Activated CD4-positive, CD25-positive, alpha-beta regulatory T cell treated with anti-CD3 and anti-CD28 coated beads, Interleukin-2, amount 50 U/mL, for 16 hours (primary cell): Measurements from ENCODE around the gene UST.
"Not testable (repeated sequence)": the region's sequence is repeated elsewhere in the genome, so short reads cannot be mapped to it uniquely, and the experiment has no call there.

Experiments used
- DNase-seq: peaks from one replicate; pipeline ENCODE4 v3.0.0-alpha.2; 2020; ENCODE audit warnings: low read depth, low spot score

The UST gene

GRCh38 chr6:148836751-148837150 is 89.9 kb downstream of the UST start:
- no peak for DNase-seq

GRCh38 chr6:148837941-148838340 is 91.1 kb downstream of the UST start:
- no peak for DNase-seq

GRCh38 chr6:148839044-148839443 is 92.2 kb downstream of the UST start:
- no peak for DNase-seq

- DNase-seq, result no peak
Measured at GRCh38 chr6:148840256-148840655, 93.4 kb downstream of the UST start.

GRCh38 chr6:148842296-148843019 is 95.6 kb downstream of the UST start:
- DNase-seq, result no peak

- no peak for DNase-seq
Measured at GRCh38 chr6:148845464-148845863, 98.6 kb downstream of the UST start.

- DNase-seq, result no peak
Measured at GRCh38 chr6:148846778-148847761, 100.2 kb downstream of the UST start.

- no peak for DNase-seq
Measured at GRCh38 chr6:148848915-148849314, 102.1 kb downstream of the UST start.

GRCh38 chr6:148849449-148849848 is 102.6 kb downstream of the UST start:
- not testable (repeated sequence) for DNase-seq

GRCh38 chr6:148850964-148851363 is 104.1 kb downstream of the UST start:
- DNase-seq, result no peak

GRCh38 chr6:148851683-148852556 is 105.1 kb downstream of the UST start:
- no peak for DNase-seq

GRCh38 chr6:148852688-148853087 is 105.9 kb downstream of the UST start:
- DNase-seq, result no peak

- not testable (repeated sequence) for DNase-seq
Measured at GRCh38 chr6:148853113-148853512, 106.3 kb downstream of the UST start.

GRCh38 chr6:148854096-148854495 is 107.3 kb downstream of the UST start:
- DNase-seq, result no peak

- no peak for DNase-seq
Measured at GRCh38 chr6:148854992-148855391, 108.2 kb downstream of the UST start.

GRCh38 chr6:148855744-148856143 is 108.9 kb downstream of the UST start:
- no peak for DNase-seq

- no peak for DNase-seq
Measured at GRCh38 chr6:148857798-148858390, 111.1 kb downstream of the UST start.

- DNase-seq, result not testable (repeated sequence)
Measured at GRCh38 chr6:148864132-148864531, 117.3 kb downstream of the UST start.

- no peak for DNase-seq
Measured at GRCh38 chr6:148864941-148865340, 118.1 kb downstream of the UST start.

- no peak for DNase-seq
Measured at GRCh38 chr6:148866657-148867268, 119.9 kb downstream of the UST start.

GRCh38 chr6:148867862-148868261 is 121.0 kb downstream of the UST start:
- no peak for DNase-seq
